GM19351 (cell line): ENCODE data around the gene TRPC6.
"Not testable (repeated sequence)": the region's sequence is repeated elsewhere in the genome, so short reads cannot be mapped to it uniquely, and the experiment has no call there.

Source experiments
- ATAC-seq: cut with Tn5 transposase; IDR thresholded peaks from one replicate; pipeline ENCODE4 v1.9.1; 2021; ENCODE audit warnings: mild to moderate bottlenecking, moderate library complexity; ENCODE audit not compliant: unreplicated experiment

Gene TRPC6

GRCh38 chr11:101523193-101523592, 60.6 kb downstream of the TRPC6 start:
- ATAC-seq, result no peak

DNA sequence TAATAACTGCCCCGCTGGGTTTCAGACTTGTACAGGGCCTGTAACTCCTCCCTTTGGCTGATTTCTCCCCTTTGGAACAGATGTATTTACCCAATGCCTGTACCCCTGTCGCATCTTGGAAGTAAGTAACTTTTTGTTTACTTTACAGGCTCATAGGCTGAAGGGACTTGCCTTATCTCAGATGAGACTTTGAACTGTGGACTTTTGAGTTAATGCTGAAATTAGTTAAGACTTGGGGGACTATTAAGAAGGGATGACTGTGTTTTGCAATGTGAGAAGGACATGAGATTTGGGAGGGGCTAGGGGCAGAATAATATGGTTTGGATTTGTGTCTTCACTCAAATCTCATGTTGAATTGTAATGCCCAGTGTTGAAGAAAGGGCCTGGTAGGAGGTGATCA, 62.0 kb downstream of the TRPC6 start:
- ATAC-seq, result no peak

DNA sequence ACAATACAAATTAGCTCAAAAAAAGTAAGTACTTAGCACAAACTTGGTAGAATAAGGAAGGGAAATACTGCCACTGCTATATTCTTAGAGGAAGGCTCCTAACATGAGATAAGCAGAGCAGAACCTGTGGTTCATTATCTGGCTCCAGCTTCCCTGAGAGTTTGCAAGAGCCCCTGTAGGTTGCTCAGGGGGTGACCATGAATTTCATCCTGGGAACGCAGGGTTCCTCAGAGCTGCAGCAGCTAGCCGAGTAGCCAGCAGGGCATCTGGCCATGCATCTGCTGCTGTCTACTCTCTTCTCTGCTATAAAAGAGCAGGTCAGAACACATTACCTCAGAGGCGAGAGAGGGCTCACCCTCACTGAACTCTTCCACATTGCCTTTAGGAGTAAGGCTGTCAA, 67.3 kb downstream of the TRPC6 start:
- no peak for ATAC-seq

GRCh38 chr11:101511065-101511464, 72.7 kb downstream of the TRPC6 start:
- ATAC-seq, result no peak

DNA sequence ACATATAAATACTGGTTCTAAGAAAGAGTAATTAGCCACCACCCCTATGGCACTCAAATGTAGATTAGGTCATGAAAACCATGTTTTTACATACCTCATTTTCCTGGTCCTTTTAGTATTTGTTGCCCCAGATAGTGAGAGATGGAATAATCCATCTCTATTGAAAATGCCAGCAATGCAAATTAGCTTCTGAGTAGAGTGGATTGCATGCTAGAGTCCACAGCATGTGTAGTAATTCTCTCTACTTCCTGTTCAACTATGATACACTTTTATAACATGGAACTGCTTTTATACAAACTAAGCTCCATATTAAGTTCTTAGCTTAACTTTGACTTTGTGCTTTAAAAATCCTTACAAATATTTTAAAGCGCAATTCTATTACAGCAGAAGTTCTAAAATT, 73.2 kb downstream of the TRPC6 start:
- no peak for ATAC-seq

- ATAC-seq, result no peak
These were observed 73.9 kb downstream of the TRPC6 start for GRCh38 chr11:101509922-101510321.

GRCh38 chr11:101508370-101508769, 75.4 kb downstream of the TRPC6 start:
- ATAC-seq, result peak; percentile 70

DNA sequence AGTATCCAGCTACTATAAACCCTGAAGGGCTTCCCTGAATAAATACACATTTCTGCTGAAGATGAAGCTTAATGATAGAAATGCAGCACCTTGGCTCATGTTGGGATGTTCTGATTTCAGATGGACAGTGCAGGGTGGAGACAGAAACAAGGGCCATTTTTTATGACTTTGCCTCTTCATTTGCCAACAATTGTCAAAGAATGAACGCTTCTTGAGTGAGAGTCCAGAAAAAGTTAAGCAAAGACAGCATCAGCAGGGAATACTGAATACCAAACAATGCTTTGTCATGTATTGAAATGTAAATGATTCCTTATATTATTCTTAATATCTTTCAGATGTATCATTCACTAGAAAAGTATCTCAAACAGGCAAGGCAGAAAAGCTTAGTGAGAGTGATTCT, 84.9 kb downstream of the TRPC6 start:
- ATAC-seq, result no peak

GRCh38 chr11:101497291-101497690, 86.5 kb downstream of the TRPC6 start:
- no peak for ATAC-seq

DNA sequence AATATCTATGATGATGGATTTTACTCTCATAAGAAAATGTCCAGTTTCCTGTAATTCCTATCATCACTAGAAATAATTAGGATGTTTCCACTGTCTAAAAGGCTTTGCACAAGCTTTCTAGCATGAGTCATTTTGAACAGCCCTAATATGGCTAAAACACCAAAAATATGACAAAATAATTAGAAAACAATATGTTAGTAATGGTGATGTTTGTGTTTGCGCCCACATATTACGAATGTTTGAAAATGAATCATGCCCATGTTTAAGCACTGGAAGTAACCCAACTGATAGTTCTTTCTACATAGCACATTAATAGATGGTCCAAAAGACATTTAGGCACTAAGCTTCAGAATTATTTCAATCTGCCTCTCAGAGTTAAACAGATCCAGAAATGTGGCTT, 96.0 kb downstream of the TRPC6 start:
- ATAC-seq, result no peak

DNA sequence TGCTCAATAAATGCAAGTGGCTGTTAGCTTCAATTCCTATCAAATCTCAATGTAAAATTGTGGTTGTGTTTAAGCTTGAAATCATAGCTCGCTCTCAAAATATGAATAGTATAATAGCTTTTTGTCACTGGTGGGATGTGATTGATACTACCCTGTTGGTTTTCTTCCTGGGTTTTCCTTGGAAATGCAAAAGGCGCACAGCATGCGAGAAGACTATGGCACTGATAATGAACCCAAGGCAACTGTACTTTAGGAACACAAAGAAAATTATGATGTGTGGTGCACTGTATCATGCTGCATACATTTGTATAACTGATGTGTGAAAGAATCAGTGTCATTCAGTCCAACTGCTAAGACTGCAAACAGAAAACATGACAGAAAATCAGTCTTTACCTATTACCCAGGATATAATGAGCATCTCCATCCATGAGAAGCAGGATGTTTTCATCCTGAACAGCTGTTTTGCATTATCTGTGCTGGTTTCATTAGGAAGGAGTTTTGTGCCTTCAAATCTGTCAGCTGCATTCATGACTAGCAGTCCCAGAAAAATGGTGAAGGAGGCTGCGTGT, 101.2 kb downstream of the TRPC6 start:
- ATAC-seq, result no peak

GRCh38 chr11:101478587-101479369, 105.0 kb downstream of the TRPC6 start:
- no peak for ATAC-seq

DNA sequence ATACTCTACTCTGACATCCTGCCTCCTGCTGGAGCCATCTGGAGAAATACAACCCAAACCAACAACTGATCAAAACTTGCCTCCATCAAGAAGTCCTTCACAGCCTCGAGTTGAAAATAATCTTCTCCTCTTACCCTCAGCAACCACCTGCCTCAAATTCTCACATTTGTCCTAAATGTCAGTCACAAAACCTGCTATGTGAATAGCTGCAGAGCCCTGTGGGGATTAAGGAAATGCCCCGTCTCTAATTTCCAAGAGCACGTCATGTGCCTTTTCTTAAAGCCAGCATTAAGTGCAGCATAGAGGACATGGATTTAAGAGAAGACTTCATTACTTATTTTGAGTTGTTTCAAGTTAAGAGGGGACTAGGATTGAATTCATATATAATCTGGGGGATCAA, 105.9 kb downstream of the TRPC6 start:
- ATAC-seq, result no peak

DNA sequence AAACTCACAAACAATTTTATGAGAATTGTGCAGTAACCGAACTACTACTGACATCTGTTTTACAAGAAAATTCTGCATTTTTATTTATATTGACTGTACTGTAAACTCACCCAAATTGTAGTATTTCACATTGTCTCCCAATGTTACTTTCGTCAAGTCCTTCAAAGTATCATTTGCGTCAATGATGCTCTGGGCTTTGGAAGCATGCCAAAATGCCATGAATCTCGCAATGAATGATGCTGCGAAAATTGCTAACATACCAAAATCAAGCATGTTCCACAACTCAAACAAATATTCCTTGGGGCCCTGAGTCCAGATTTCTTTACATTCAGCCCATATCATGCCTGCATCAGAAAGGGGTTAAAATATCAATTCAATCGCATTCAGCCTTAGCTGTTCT, 107.6 kb downstream of the TRPC6 start:
- no peak for ATAC-seq

GRCh38 chr11:101475699-101476098, 108.1 kb downstream of the TRPC6 start:
- ATAC-seq, result no peak

GRCh38 chr11:101474666-101475065, 109.1 kb downstream of the TRPC6 start:
- no peak for ATAC-seq

GRCh38 chr11:101470881-101471520, 112.8 kb downstream of the TRPC6 start:
- ATAC-seq, result no peak

GRCh38 chr11:101470419-101470818, 113.4 kb downstream of the TRPC6 start:
- no peak for ATAC-seq

GRCh38 chr11:101466352-101466751, 117.5 kb downstream of the TRPC6 start:
- ATAC-seq, result no peak

DNA sequence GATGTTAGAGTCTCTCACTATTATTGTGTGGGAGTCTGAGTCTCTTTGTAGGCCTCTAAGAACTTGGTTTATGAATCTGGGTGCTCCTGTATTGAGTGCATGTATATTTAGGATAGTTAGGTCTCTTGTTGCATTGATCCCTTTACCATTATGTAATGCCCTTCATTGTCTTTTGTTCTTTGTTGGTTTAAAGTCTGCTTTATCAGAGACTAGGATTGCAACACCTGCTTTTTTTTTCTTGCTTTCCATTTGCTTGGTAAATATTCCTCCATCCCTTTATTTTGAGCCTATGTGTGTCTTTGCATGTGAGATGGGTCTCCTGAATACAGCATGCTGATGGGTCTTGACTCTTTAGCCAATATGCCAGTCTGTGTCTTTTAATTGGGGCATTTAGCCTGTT, 119.4 kb downstream of the TRPC6 start:
- not testable (repeated sequence) for ATAC-seq

DNA sequence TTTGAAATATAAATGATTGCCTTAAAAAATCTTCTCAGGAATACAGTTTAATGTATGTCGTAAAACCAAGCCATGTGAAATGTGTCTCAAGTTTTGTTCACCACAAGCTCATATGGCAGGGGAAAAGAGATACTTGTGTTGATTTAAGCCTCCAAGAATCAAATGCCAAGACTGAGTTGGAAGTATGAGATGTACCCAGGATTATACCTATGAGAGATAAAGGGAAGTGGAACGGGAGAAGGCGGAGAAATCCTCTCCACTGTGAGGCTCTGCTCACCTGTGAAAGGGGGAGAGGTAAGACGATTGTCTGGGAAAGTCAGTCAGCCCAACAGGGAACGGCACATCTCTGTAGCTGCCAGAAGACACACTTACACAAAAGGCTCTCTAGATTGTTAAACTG, 124.8 kb downstream of the TRPC6 start:
- no peak for ATAC-seq

- no peak for ATAC-seq
These were observed 125.6 kb downstream of the TRPC6 start for GRCh38 chr11:101458161-101458560.
